H1 (cell line): ENCODE measurements around the gene FASN. TPM values are rescaled to one million over a fixed set of nuclear protein-coding genes. Genes with fewer than 3 reads are reported as not detected.

ENCODE experiments used
- CTCF ChIA-PET: fragments of 300-600 bp; sonication (Branson Sonifier 250); formaldehyde crosslinking; loops from one replicate; lab custom pipeline; 2021; ENCODE audit not compliant: partially characterized antibody; lab: Charles Lee
- POLR2A ChIA-PET: fragments of 300-600 bp; sonication (Branson Sonifier 250); formaldehyde crosslinking; loops from one replicate; lab custom pipeline; 2021; ENCODE audit warnings: inconsistent platforms; ENCODE audit not compliant: partially characterized antibody; lab: Charles Lee
- DNase-seq, 2 experiments: peaks; one replicate each; pipeline versions ENCODE4 v3.0.0 to v3.0.0-alpha.2; 2010 to 2022; ENCODE audit warnings: low spot score in 2 of 2, low read depth in 1 of 2, mixed read lengths in 1 of 2
- FAIRE-seq: peaks from 2 replicates; lab custom pipeline; 2011; peaks lifted over from hg19 to GRCh38; lab: Jason Lieb, UNC
- H2AFZ ChIP-seq: 2 replicates; pipeline ENCODE4 v1.8.1; 2012; ENCODE audit warnings: low read length, inconsistent platforms
- H2AK5ac ChIP-seq: 2 replicates; pipeline ENCODE4 v1.6.1; 2013; ENCODE audit warnings: low read depth, low read length
- H2BK120ac ChIP-seq: replicated peaks from 2 replicates; pipeline ENCODE3; 2013; ENCODE audit warnings: low read depth, low read length, inconsistent platforms
- H2BK12ac ChIP-seq: 2 replicates; pipeline ENCODE4 v1.6.1; 2013; ENCODE audit warnings: low read depth, low read length
- H2BK15ac ChIP-seq: 2 replicates; pipeline ENCODE4 v1.6.1; 2013; ENCODE audit warnings: low read length
- H2BK20ac ChIP-seq: 2 replicates; pipeline ENCODE4 v1.6.1; 2013; ENCODE audit warnings: low read length
- H2BK5ac ChIP-seq: 2 replicates; pipeline ENCODE4 v1.6.1; 2013; ENCODE audit warnings: low read depth, low read length
- H3K14ac ChIP-seq: 2 replicates; pipeline ENCODE4 v1.6.1; 2013; ENCODE audit warnings: inconsistent platforms; ENCODE audit not compliant: insufficient read length
- H3K18ac ChIP-seq: 2 replicates; pipeline ENCODE4 v1.6.1; 2013; ENCODE audit warnings: low read length; ENCODE audit errors: extremely low read depth
- H3K23ac ChIP-seq: 2 replicates; pipeline ENCODE4 v1.6.1; 2013; ENCODE audit warnings: inconsistent platforms; ENCODE audit not compliant: insufficient read length
- H3K23me2 ChIP-seq: 2 replicates; pipeline ENCODE4 v1.6.1; 2013; ENCODE audit warnings: low read depth, low read length
- H3K27ac ChIP-seq: 2 replicates; pipeline ENCODE4 v1.6.1; 2011; ENCODE audit warnings: low read depth, low read length, inconsistent platforms
- H3K27me3 ChIP-seq, 4 experiments: replicated peaks in 1 of 4; 1 replicate in 1 of 4; 2 replicates in 3 of 4; pipeline versions ENCODE4 v1.6.1 to v1.8.1; 2011 to 2013; ENCODE audit warnings: low read length in 3 of 4, mild to moderate bottlenecking in 3 of 4, inconsistent platforms in 2 of 4, mixed read lengths in 2 of 4, moderate library complexity in 1 of 4; ENCODE audit not compliant: control insufficient read depth in 3 of 4, insufficient read depth in 3 of 4; ENCODE audit errors: extremely low read depth in 1 of 4
- H3K36me3 ChIP-seq, 4 experiments: 2 replicates each; pipeline versions ENCODE4 v1.6.1 to v1.8.1; 2011 to 2013; ENCODE audit warnings: mild to moderate bottlenecking in 4 of 4, low read length in 3 of 4, moderate library complexity in 2 of 4, control low read depth in 1 of 4, inconsistent platforms in 1 of 4; ENCODE audit not compliant: insufficient read depth in 4 of 4, control insufficient read depth in 2 of 4
- H3K4ac ChIP-seq: replicated peaks from 2 replicates; pipeline ENCODE3; 2013; ENCODE audit warnings: low read length, low read depth, mixed read lengths, inconsistent platforms; ENCODE audit not compliant: insufficient read length
- H3K4me1 ChIP-seq, 4 experiments: replicated peaks in 1 of 4; 1 replicate in 1 of 4; 2 replicates in 3 of 4; pipeline versions ENCODE4 v1.6.1 to v1.8.1; 2011 to 2013; ENCODE audit warnings: low read length in 3 of 4, inconsistent platforms in 2 of 4, mixed read lengths in 1 of 4; ENCODE audit not compliant: insufficient read depth in 4 of 4, control insufficient read depth in 3 of 4
- H3K4me2 ChIP-seq, 2 experiments: 2 replicates each; pipeline versions ENCODE4 v1.6.1 to v1.8.1; 2011 to 2013; ENCODE audit warnings: low read depth in 2 of 2, low read length in 2 of 2, control low read depth in 1 of 2, inconsistent platforms in 1 of 2, mild to moderate bottlenecking in 1 of 2; ENCODE audit not compliant: insufficient read depth in 1 of 2
- H3K4me3 ChIP-seq, 4 experiments: fragments of 200-600, 300-600 bp in 1 of 4; sonication (generic), shearing (Covaris generic), sonication (Bioruptor Twin) in 1 of 4; 2 replicates each; pipeline versions ENCODE4 v1.5.1 to v1.8.1; 2011 to 2016; ENCODE audit warnings: low read length in 4 of 4, low read depth in 3 of 4, control low read depth in 2 of 4, inconsistent platforms in 2 of 4, mild to moderate bottlenecking in 2 of 4, mixed read lengths in 1 of 4, moderate library complexity in 1 of 4; ENCODE audit not compliant: insufficient read depth in 2 of 4; ENCODE audit errors: extremely low read depth in 1 of 4
- H3K56ac ChIP-seq: replicated peaks from 2 replicates; pipeline ENCODE3; 2013; ENCODE audit warnings: low read depth, mild to moderate bottlenecking, mixed read lengths, low read length, inconsistent platforms; ENCODE audit not compliant: insufficient read length
- H3K79me1 ChIP-seq: 2 replicates; pipeline ENCODE4 v1.6.1; 2013; ENCODE audit warnings: low read depth, low read length, control low read depth
- H3K79me2 ChIP-seq, 2 experiments: 2 replicates each; pipeline versions ENCODE4 v1.6.1 to v1.8.1; 2012 to 2013; ENCODE audit warnings: low read length in 2 of 2, mild to moderate bottlenecking in 2 of 2, inconsistent platforms in 1 of 2; ENCODE audit not compliant: insufficient read depth in 2 of 2, control insufficient read depth in 1 of 2
- H3K9ac ChIP-seq, 4 experiments: replicated peaks in 1 of 4; 1 replicate in 1 of 4; 2 replicates in 3 of 4; pipeline versions ENCODE4 v1.6.1 to v1.8.1; 2011 to 2013; ENCODE audit warnings: low read depth in 3 of 4, low read length in 3 of 4, control low read depth in 2 of 4, mild to moderate bottlenecking in 2 of 4, moderate library complexity in 2 of 4, inconsistent platforms in 1 of 4; ENCODE audit errors: extremely low read depth in 1 of 4
- H3K9me3 ChIP-seq, 2 experiments: 2 replicates each; pipeline versions ENCODE4 v1.6.1 to v1.8.1; 2012 to 2013; ENCODE audit warnings: mild to moderate bottlenecking in 2 of 2, moderate library complexity in 2 of 2, control low read depth in 1 of 2, inconsistent platforms in 1 of 2, low read depth in 1 of 2, low read length in 1 of 2, mixed read lengths in 1 of 2; ENCODE audit not compliant: insufficient read depth in 2 of 2
- H4K20me1 ChIP-seq, 2 experiments: replicated peaks in 1 of 2; 2 replicates each; pipeline versions ENCODE3 to v1.8.1; 2011 to 2013; ENCODE audit warnings: inconsistent platforms in 2 of 2, low read length in 2 of 2, mild to moderate bottlenecking in 1 of 2; ENCODE audit not compliant: insufficient read depth in 2 of 2, control insufficient read depth in 1 of 2
- H4K5ac ChIP-seq: 2 replicates; pipeline ENCODE4 v1.6.1; 2013; ENCODE audit warnings: low read length, low read depth, mixed read lengths, inconsistent platforms; ENCODE audit not compliant: insufficient read length
- H4K8ac ChIP-seq: 2 replicates; pipeline ENCODE4 v1.8.0; 2013; ENCODE audit warnings: mild to moderate bottlenecking, moderate library complexity, low read length, inconsistent platforms; ENCODE audit not compliant: insufficient read depth; ENCODE audit errors: extremely low read depth
- H4K91ac ChIP-seq: replicated peaks from 2 replicates; pipeline ENCODE3; 2013; ENCODE audit warnings: low read length, mixed read lengths, inconsistent platforms; ENCODE audit not compliant: insufficient read length
- ATF3 ChIP-seq: IDR thresholded peaks from 2 replicates; pipeline ENCODE4 v1.6.1; 2011; ENCODE audit warnings: low read depth, mild to moderate bottlenecking, low read length; ENCODE audit not compliant: insufficient read depth
- BACH1 ChIP-seq: IDR thresholded peaks from 2 replicates; pipeline ENCODE4 v1.6.1; 2012; ENCODE audit warnings: low read length, improper control_type of control experiment
- HDAC6 ChIP-seq: IDR thresholded peaks from one replicate; pipeline ENCODE4 v1.7.1; 2012; ENCODE audit warnings: low read depth, mild to moderate bottlenecking, inconsistent platforms, low read length, moderate library complexity
- RBBP5 ChIP-seq: IDR thresholded peaks from 2 replicates; pipeline ENCODE4 v1.7.1; 2012; ENCODE audit warnings: low read depth, mild to moderate bottlenecking, inconsistent platforms, low read length, moderate library complexity, borderline replicate concordance
- RFX5 ChIP-seq: IDR thresholded peaks from 2 replicates; pipeline ENCODE4 v1.6.1; 2011; ENCODE audit warnings: low read depth, low read length, improper control_type of control experiment, borderline replicate concordance
- WGBS, 2 experiments: shearing (Covaris generic) in 1 of 2; methylation state at CpG; one replicate each; pipeline versions ENCODE4 v1.1.6 to v1.1.7; 2013 to 2015; ENCODE audit warnings: low lambda C conversion rate in 2 of 2, mixed read lengths in 2 of 2, inconsistent platforms in 1 of 2, low coverage in 1 of 2, missing lambda C conversion rate in 1 of 2; ENCODE audit not compliant: insufficient replicate concordance in 2 of 2, insufficient coverage in 1 of 2, insufficient read length in 1 of 2; ENCODE audit errors: extremely low coverage in 1 of 2, missing lambda C conversion rate in 1 of 2; 5-methylcytosine and 5-hydroxymethylcytosine counted together
- polyA plus RNA-seq, 7 experiments: library from polyadenylated mRNA; depleted of rRNA in 3 of 7; stranded (reverse) in 5 of 7; unstranded in 2 of 7; fragments of >200 nt in 5 of 7; fragments of 200-250 nt in 2 of 7; gene quantifications; 1 replicate in 5 of 7; 2 replicates in 1 of 7; 4 replicates in 1 of 7; pipeline versions ENCODE4 v1.2.1 to v1.2.3, GENCODE V29; 2011 to 2013; ENCODE audit warnings: missing spikeins in 2 of 7, mixed read lengths in 2 of 7
- total RNA-seq: library from RNA; stranded (reverse); fragmentation: NEBNext Ultra II Directional; extraction: Animal tissue kit (Norgen Biotek cat#: 25700); gene quantifications from 2 replicates; pipeline ENCODE4 v1.2.1, GENCODE V29; 2021

FASN gene
- total and polyA plus RNA-seq, 2 of the 8 experiments (the other 6 are each of a cell fraction or from before 2014, with no cell fraction given), result 143 to 561 TPM

GRCh38 chr17:82052638-82053059 lies 45.4 kb downstream of the FASN start:
- peaks cover 6% of the 10 kb centered on the region; the same call in 1 of the 2 replicates for H3K23me2 ChIP-seq
- no peak for DNase-seq
- 55% methylated on average over 18 of the region's 19 CpGs; no CpG with 5 or more reads in 1 of the 2 experiments for WGBS, 2 experiments
- no peak overlapping the region for H2BK20ac ChIP-seq
- no peak overlapping the region for H3K18ac ChIP-seq
- no peaks in the 10 kb centered on the region for H3K9me3 ChIP-seq
- no peak overlapping the region for H3K56ac ChIP-seq
- H2BK120ac ChIP-seq, result no peak overlapping the region
- H2BK12ac ChIP-seq, result no peak overlapping the region
- no peaks in the 10 kb centered on the region; a peak in 1 of 7 replicates for H3K27me3 ChIP-seq
- H4K91ac ChIP-seq, result no peak overlapping the region
- H2AK5ac ChIP-seq, result no peak overlapping the region
- POLR2A ChIA-PET, result interaction anchor here (1.0 to 13.2 kb wide), 11 partner anchors 9 to 43 kb away, joined by 3 to 161 read pairs (median 4); partner anchors contain the start of genes DCXR, DUS1L and RAC3
- no peak overlapping the region for H2BK15ac ChIP-seq
- H3K23ac ChIP-seq, result no peak overlapping the region
- no peak for FAIRE-seq
- H3K79me1 ChIP-seq, result peaks cover 6% of the 10 kb centered on the region; the same call in 1 of the 2 replicates
- no peak overlapping the region for H3K4ac ChIP-seq
- no peak overlapping the region for H3K14ac ChIP-seq
- peak overlapping the region; percentile 77 to 97 for H3K4me2 ChIP-seq
- no peak overlapping the region for H4K8ac ChIP-seq
- CTCF ChIA-PET, result interaction anchor here (0.7 to 5.4 kb wide), 4 partner anchors 15 to 52 kb away, joined by 3 to 40 read pairs (median 4); partner anchors contain the start of genes DCXR and RAC3
- H2BK5ac ChIP-seq, result no peak overlapping the region
- H4K20me1 ChIP-seq, result peaks cover 4 to 17% of the 10 kb centered on the region in 2 experiments
- no peak overlapping the region for H2AFZ ChIP-seq
- peak overlapping the region; percentile 31 to 60 (median 38); a peak in 4 of 7 replicates for H3K9ac ChIP-seq
- H3K36me3 ChIP-seq, result peaks cover 7 to 37% (median 17%) of the 10 kb centered on the region in 4 experiments
- peak overlapping the region; percentile 72 to 94 (median 86) for H3K4me3 ChIP-seq
- peaks cover 0 to 11% (median 6%) of the 10 kb centered on the region in 4 experiments; a peak in 5 of 7 replicates for H3K4me1 ChIP-seq
- peaks cover 0 to 12% of the 10 kb centered on the region in 2 experiments; a peak in 1 of 4 replicates for H3K79me2 ChIP-seq
- TF ChIP-seq RFX5 (no peak), HDAC6 (no peak), BACH1 (no peak), RBBP5 (no peak), ATF3 (no peak)
- no peak overlapping the region for H3K27ac ChIP-seq
- no peak overlapping the region for H4K5ac ChIP-seq
